GM12878 (cell line): ENCODE measurements around the gene TESK1. TPM values are rescaled to one million over a fixed set of nuclear protein-coding genes. Genes with fewer than 3 reads are reported as not detected.

Source experiments
- ATAC-seq: fragments of 200-7000 bp; cut with Tn5 transposase; 3 replicates; pipeline ENCODE4 v1.9.1; 2020; ENCODE audit warnings: mild to moderate bottlenecking, moderate library complexity
- BruUV-seq: library from RNA; stranded (reverse); fragments of 400-500 nt; replicated peaks from 2 replicates; lab custom pipeline; 2021; lab: Mats Ljungman, UMichigan
- CTCF ChIA-PET: fragments of 300-600 bp; sonication (Branson Sonifier 250); formaldehyde crosslinking; extraction: SDS; loops from one replicate; lab custom pipeline; 2021; ENCODE audit warnings: inconsistent platforms; lab: Yijun Ruan, JAX
- POLR2A ChIA-PET: fragments of 350-600 bp; formaldehyde crosslinking; extraction: SDS; loops from one replicate; lab custom pipeline; 2021; ENCODE audit warnings: inconsistent platforms; lab: Charles Lee
- RAD21 ChIA-PET: fragments of 300-600 bp; sonication (Branson Sonifier 250); formaldehyde crosslinking; loops from one replicate; lab custom pipeline; 2023; ENCODE audit warnings: antibody characterized with exemption; ENCODE audit not compliant: unreplicated experiment; lab: Charles Lee
- SMC1A ChIA-PET: fragments of 300-600 bp; sonication (Branson Sonifier 250); formaldehyde crosslinking; loops from one replicate; lab custom pipeline; 2023; ENCODE audit not compliant: unreplicated experiment, uncharacterized antibody; lab: Charles Lee
- DNase-seq: peaks from one replicate; pipeline ENCODE4 v3.0.0-alpha.2; 2011; ENCODE audit warnings: low read depth, low spot score
- FAIRE-seq: peaks from 3 replicates; lab custom pipeline; 2011; peaks lifted over from hg19 to GRCh38; lab: Jason Lieb, UNC
- H2AFZ ChIP-seq: 2 replicates; pipeline ENCODE4 v1.6.0; 2011; ENCODE audit warnings: low read depth, low read length, control low read depth; ENCODE audit not compliant: control insufficient read depth
- H3K27ac ChIP-seq: 2 replicates; pipeline ENCODE4 v1.5.1; 2011; ENCODE audit warnings: control low read depth; ENCODE audit not compliant: control insufficient read depth, insufficient read depth
- H3K27me3 ChIP-seq, 2 experiments: replicated peaks in 1 of 2; 2 replicates each; pipeline versions ENCODE4 v1.6.0 to v1.6.1; 2011; ENCODE audit warnings: low read length in 1 of 2; ENCODE audit not compliant: control insufficient read depth in 2 of 2, insufficient read depth in 2 of 2
- H3K36me3 ChIP-seq, 2 experiments: 2 replicates each; pipeline ENCODE4 v1.5.1; 2011; ENCODE audit warnings: low read length in 1 of 2; ENCODE audit not compliant: control insufficient read depth in 2 of 2, insufficient read depth in 2 of 2
- H3K4me1 ChIP-seq: 2 replicates; pipeline ENCODE4 v1.6.1; 2011; ENCODE audit warnings: mild to moderate bottlenecking, low read length, moderate library complexity, mixed read lengths; ENCODE audit not compliant: control insufficient read depth, insufficient read depth
- H3K4me2 ChIP-seq: 2 replicates; pipeline ENCODE4 v1.6.0; 2011; ENCODE audit warnings: control low read depth; ENCODE audit not compliant: control insufficient read depth, insufficient read depth
- H3K4me3 ChIP-seq: fragments of 200-600 bp; sonication (generic); 2 replicates; pipeline ENCODE4 v1.5.1; 2016
- H3K79me2 ChIP-seq: 2 replicates; pipeline ENCODE4 v1.6.0; 2011; ENCODE audit warnings: low read length; ENCODE audit not compliant: control insufficient read depth, insufficient read depth
- H3K9ac ChIP-seq: 2 replicates; pipeline ENCODE4 v1.8.0; 2011; ENCODE audit warnings: low read length, control low read depth, mixed read lengths; ENCODE audit not compliant: control insufficient read depth, insufficient read depth
- H3K9me3 ChIP-seq: replicated peaks from 3 replicates; pipeline ENCODE4 v1.5.1; 2011; ENCODE audit warnings: mild to moderate bottlenecking, low read length; ENCODE audit not compliant: control insufficient read depth, insufficient read depth
- H4K20me1 ChIP-seq: 2 replicates; pipeline ENCODE4 v1.6.0; 2011; ENCODE audit not compliant: control insufficient read depth, insufficient read depth
- BMI1 ChIP-seq: fragments of 450-650 bp; IDR thresholded peaks from 2 replicates; pipeline ENCODE4 v1.6.1; 2016; ENCODE audit warnings: mild to moderate bottlenecking, moderate library complexity, borderline replicate concordance
- CEBPB ChIP-seq, 2 experiments: fragments of 150-350 bp in 1 of 2; IDR thresholded peaks; 2 replicates each; pipeline ENCODE4 v1.6.1; 2012 to 2014; ENCODE audit warnings: low read depth in 2 of 2, low read length in 2 of 2, borderline replicate concordance in 1 of 2, inconsistent platforms in 1 of 2
- CREB1 ChIP-seq: IDR thresholded peaks from 2 replicates; pipeline ENCODE4 v1.6.1; 2012; ENCODE audit warnings: low read depth, mild to moderate bottlenecking, inconsistent platforms
- IKZF2 ChIP-seq, 2 experiments: fragments of 450-650 bp; IDR thresholded peaks; 2 replicates each; pipeline ENCODE4 v1.6.1; 2017; ENCODE audit warnings: mild to moderate bottlenecking in 2 of 2, moderate library complexity in 2 of 2
- NFYB ChIP-seq: IDR thresholded peaks from 2 replicates; pipeline ENCODE4 v1.6.1; 2011; ENCODE audit warnings: low read depth, mild to moderate bottlenecking, low read length, improper control_type of control experiment, moderate library complexity; ENCODE audit not compliant: insufficient read depth
- PAX5 ChIP-seq: IDR thresholded peaks from 2 replicates; pipeline ENCODE4 v1.6.1; 2011; ENCODE audit warnings: low read depth, low read length, borderline replicate concordance
- WGBS: methylation state at CpG from one replicate; pipeline ENCODE4 v1.1.6; 2016; ENCODE audit warnings: low lambda C conversion rate; ENCODE audit not compliant: insufficient replicate concordance, insufficient coverage; ENCODE audit errors: missing lambda C conversion rate; 5-methylcytosine and 5-hydroxymethylcytosine counted together
- in situ Hi-C: fragments of 300-500 bp; cut with MboI; formaldehyde crosslinking; loops from 9 replicates; pipeline ENCODE4 v1.14.3; 2018; ENCODE audit warnings: mixed read lengths
- intact Hi-C: fragments of 100-400 bp; cut with micrococcal nuclease; formaldehyde crosslinking; loops from one replicate; pipeline ENCODE4 v1.14.2; 2022; ENCODE audit not compliant: unreplicated experiment
- polyA plus RNA-seq, 11 experiments: library from polyadenylated mRNA; depleted of rRNA in 4 of 11; unstranded in 6 of 11; stranded (reverse) in 5 of 11; fragments of >200 nt; fragmentation: Nextera tagmentation in 4 of 11; fragmentation: Illumina TruSeq in 1 of 11; extraction: Ambion mirVana in 4 of 11; extraction: Trizol in 1 of 11; gene quantifications; 1 replicate in 1 of 11; 2 replicates in 10 of 11; pipeline versions ENCODE4 v1.2.1 to v1.2.3, GENCODE V29; 2011 to 2016; ENCODE audit warnings: inconsistent platforms in 2 of 11, missing spikeins in 2 of 11, low read depth in 1 of 11
- total RNA-seq, 4 experiments: library from RNA; depleted of rRNA in 3 of 4; stranded (reverse); fragments of >200 nt in 3 of 4; fragmentation: Illumina TruSeq in 1 of 4; extraction: Trizol in 1 of 4; gene quantifications; 2 replicates each; pipeline versions ENCODE4 v1.2.1 to v1.2.3, GENCODE V29; 2013 to 2021
- TF ChIP-seq, protein P1 (sequence below): fragments of 450-650 bp; formaldehyde crosslinking; IDR thresholded peaks from 2 replicates; pipeline ENCODE4 v1.4.0; 2022; ENCODE audit warnings: mild to moderate bottlenecking, moderate library complexity
- TF ChIP-seq, protein P2 (sequence below): fragments of 450-650 bp; IDR thresholded peaks from 2 replicates; pipeline ENCODE4 v1.6.1; 2017; ENCODE audit warnings: mild to moderate bottlenecking, moderate library complexity

The TESK1 gene
- total and polyA plus RNA-seq, 10 of the 15 experiments (the other 5 are each of a cell fraction or from before 2014, with no cell fraction given) = 0.16 to 19.5 (median 7.9) TPM; not detected in 1

DNA sequence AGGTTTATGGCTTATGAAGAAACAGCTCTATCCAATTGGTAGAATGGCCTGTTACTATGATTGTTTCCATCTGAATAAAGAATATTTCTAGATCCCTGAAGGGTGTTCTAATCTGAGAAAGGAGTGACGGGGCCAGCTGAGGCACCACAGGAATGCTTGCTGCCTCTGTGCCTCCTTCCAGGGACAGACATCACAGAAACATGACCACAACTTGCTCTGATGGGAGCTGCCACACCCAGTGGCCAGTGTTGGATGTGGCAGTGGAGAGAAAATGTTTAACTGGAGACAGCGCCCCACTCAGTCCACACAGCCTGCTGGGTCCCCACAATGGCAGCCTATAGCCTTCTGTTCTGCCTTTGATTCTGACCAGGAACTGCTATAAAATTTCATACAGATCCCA, 38.6 kb upstream of the TESK1 start:
- ChIA-PET CTCF (interaction anchor here (0.7 to 1.9 kb wide), 3 partner anchors 12 to 130 kb away, joined by 3 to 6 read pairs (median 4); no protein-coding TSS in a partner anchor), SMC1A (interaction anchor here (1.0 kb wide), 1 partner anchor 33 kb away, joined by 4 read pairs; no protein-coding TSS in a partner anchor), POLR2A (no interaction called here), RAD21 (no interaction called here)
- no peak overlapping the region for H3K4me3 ChIP-seq
- no peaks in the 10 kb centered on the region for H3K9me3 ChIP-seq
- no peak overlapping the region for H2AFZ ChIP-seq
- H3K4me2 ChIP-seq = no peak overlapping the region
- intact Hi-C loops (no loop called here), in situ Hi-C loops (no loop called here)
- no peaks in the 10 kb centered on the region for H3K79me2 ChIP-seq
- H3K4me1 ChIP-seq = peaks cover 24% of the 10 kb centered on the region
- WGBS = 100% methylated on average over 2 of the region's 2 CpGs
- no peak overlapping the region for H3K9ac ChIP-seq
- no peaks in the 10 kb centered on the region for H3K27me3 ChIP-seq
- TF ChIP-seq NFYB (no peak), BMI1 (no peak), IKZF2 (IDR thresholded peaks at IDR 0.05) (no peak), CREB1 (no peak), CEBPB (IDR thresholded peaks at IDR 0.05; ENCODE audit: borderline replicate concordance in 1 of 2, low read depth in 2 of 2, low read length in 2 of 2) (no peak), PAX5 (no peak)
- TF ChIP-seq, protein P1, sequence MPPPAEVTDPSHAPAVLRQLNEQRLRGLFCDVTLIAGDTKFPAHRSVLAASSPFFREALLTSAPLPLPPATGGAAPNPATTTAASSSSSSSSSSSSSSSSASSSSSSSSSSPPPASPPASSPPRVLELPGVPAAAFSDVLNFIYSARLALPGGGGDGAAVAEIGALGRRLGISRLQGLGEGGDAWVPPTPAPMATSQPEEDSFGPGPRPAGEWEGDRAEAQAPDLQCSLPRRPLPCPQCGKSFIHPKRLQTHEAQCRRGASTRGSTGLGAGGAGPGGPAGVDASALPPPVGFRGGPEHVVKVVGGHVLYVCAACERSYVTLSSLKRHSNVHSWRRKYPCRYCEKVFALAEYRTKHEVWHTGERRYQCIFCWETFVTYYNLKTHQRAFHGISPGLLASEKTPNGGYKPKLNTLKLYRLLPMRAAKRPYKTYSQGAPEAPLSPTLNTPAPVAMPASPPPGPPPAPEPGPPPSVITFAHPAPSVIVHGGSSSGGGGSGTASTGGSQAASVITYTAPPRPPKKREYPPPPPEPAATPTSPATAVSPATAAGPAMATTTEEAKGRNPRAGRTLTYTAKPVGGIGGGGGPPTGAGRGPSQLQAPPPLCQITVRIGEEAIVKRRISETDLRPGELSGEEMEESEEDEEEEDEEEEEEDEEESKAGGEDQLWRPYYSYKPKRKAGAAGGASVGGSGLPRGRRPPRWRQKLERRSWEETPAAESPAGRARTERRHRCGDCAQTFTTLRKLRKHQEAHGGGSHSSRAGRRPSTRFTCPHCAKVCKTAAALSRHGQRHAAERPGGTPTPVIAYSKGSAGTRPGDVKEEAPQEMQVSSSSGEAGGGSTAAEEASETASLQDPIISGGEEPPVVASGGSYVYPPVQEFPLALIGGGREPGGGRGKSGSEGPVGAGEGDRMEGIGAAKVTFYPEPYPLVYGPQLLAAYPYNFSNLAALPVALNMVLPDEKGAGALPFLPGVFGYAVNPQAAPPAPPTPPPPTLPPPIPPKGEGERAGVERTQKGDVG (CRISPR knock-in tag) = no peak
- TF ChIP-seq, protein P2, sequence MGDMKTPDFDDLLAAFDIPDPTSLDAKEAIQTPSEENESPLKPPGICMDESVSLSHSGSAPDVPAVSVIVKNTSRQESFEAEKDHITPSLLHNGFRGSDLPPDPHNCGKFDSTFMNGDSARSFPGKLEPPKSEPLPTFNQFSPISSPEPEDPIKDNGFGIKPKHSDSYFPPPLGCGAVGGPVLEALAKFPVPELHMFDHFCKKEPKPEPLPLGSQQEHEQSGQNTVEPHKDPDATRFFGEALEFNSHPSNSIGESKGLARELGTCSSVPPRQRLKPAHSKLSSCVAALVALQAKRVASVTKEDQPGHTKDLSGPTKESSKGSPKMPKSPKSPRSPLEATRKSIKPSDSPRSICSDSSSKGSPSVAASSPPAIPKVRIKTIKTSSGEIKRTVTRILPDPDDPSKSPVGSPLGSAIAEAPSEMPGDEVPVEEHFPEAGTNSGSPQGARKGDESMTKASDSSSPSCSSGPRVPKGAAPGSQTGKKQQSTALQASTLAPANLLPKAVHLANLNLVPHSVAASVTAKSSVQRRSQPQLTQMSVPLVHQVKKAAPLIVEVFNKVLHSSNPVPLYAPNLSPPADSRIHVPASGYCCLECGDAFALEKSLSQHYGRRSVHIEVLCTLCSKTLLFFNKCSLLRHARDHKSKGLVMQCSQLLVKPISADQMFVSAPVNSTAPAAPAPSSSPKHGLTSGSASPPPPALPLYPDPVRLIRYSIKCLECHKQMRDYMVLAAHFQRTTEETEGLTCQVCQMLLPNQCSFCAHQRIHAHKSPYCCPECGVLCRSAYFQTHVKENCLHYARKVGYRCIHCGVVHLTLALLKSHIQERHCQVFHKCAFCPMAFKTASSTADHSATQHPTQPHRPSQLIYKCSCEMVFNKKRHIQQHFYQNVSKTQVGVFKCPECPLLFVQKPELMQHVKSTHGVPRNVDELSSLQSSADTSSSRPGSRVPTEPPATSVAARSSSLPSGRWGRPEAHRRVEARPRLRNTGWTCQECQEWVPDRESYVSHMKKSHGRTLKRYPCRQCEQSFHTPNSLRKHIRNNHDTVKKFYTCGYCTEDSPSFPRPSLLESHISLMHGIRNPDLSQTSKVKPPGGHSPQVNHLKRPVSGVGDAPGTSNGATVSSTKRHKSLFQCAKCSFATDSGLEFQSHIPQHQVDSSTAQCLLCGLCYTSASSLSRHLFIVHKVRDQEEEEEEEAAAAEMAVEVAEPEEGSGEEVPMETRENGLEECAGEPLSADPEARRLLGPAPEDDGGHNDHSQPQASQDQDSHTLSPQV = no peak
- TF ChIP-seq, all 136 proteins: peak for 0
- no peaks in the 10 kb centered on the region for H4K20me1 ChIP-seq
- H3K27ac ChIP-seq = no peak overlapping the region
- ATAC-seq (no peak), FAIRE-seq (no peak), DNase-seq (no peak)
- no peaks in the 10 kb centered on the region for H3K36me3 ChIP-seq
- no TSS peak for BruUV-seq
